Measurements from ENCODE around the gene OSTN. TPM values are rescaled to one million over a fixed set of nuclear protein-coding genes. Genes with fewer than 3 reads are reported as not detected.
"Not testable (repeated sequence)": the region's sequence is repeated elsewhere in the genome, so short reads cannot be mapped to it uniquely, and the experiment has no call there.

OSTN gene
- total RNA-seq, 1 donor from 2014 or later = 3.8 TPM

- no peaks in the 10 kb centered on the region for H3K4me1 Mint-ChIP-seq (ENCODE audit: low read depth, unreplicated experiment)
- H3K36me3 Mint-ChIP-seq (ENCODE audit: unreplicated experiment) = peaks cover 4% of the 10 kb centered on the region
- no peak for TF ChIP-seq CTCF (IDR thresholded peaks at IDR 0.05; ENCODE audit: partially characterized antibody, unreplicated experiment)
- peaks cover 2% of the 10 kb centered on the region for H3K27me3 Mint-ChIP-seq (ENCODE audit: unreplicated experiment)
- no peak overlapping the region for H3K27ac Mint-ChIP-seq (ENCODE audit: unreplicated experiment)
- DNase-seq = no peak
- no peak overlapping the region for H3K4me3 Mint-ChIP-seq (ENCODE audit: unreplicated experiment)
- H3K9me3 Mint-ChIP-seq (ENCODE audit: unreplicated experiment) = no peaks in the 10 kb centered on the region
Measured at GRCh38 chr3:191176038-191176785, 22.8 kb upstream of the OSTN start.

GRCh38 chr3:191185382-191185781 is 13.7 kb upstream of the OSTN start:
- not testable (repeated sequence) for H3K36me3 Mint-ChIP-seq (ENCODE audit: unreplicated experiment); DNase-seq; H3K4me3 Mint-ChIP-seq (ENCODE audit: unreplicated experiment); H3K4me1 Mint-ChIP-seq (ENCODE audit: low read depth, unreplicated experiment); H3K27me3 Mint-ChIP-seq (ENCODE audit: unreplicated experiment); H3K9me3 Mint-ChIP-seq (ENCODE audit: unreplicated experiment); H3K27ac Mint-ChIP-seq (ENCODE audit: unreplicated experiment)

- H3K4me3 Mint-ChIP-seq (ENCODE audit: unreplicated experiment); DNase-seq; H3K27me3 Mint-ChIP-seq (ENCODE audit: unreplicated experiment); H3K36me3 Mint-ChIP-seq (ENCODE audit: unreplicated experiment); H3K27ac Mint-ChIP-seq (ENCODE audit: unreplicated experiment); H3K4me1 Mint-ChIP-seq (ENCODE audit: low read depth, unreplicated experiment); H3K9me3 Mint-ChIP-seq (ENCODE audit: unreplicated experiment): not testable (repeated sequence)
Measured at GRCh38 chr3:191188246-191188645, 10.8 kb upstream of the OSTN start.

- H3K27me3 Mint-ChIP-seq (ENCODE audit: unreplicated experiment); H3K36me3 Mint-ChIP-seq (ENCODE audit: unreplicated experiment); H3K9me3 Mint-ChIP-seq (ENCODE audit: unreplicated experiment): not testable (repeated sequence)
Measured at GRCh38 chr3:191192270-191192669, 6.8 kb upstream of the OSTN start.

GRCh38 chr3:191192941-191193340 is 6.1 kb upstream of the OSTN start:
- no peak overlapping the region for H3K27ac Mint-ChIP-seq (ENCODE audit: unreplicated experiment)
- H3K27me3 Mint-ChIP-seq (ENCODE audit: unreplicated experiment) = peaks cover 2% of the 10 kb centered on the region
- no peaks in the 10 kb centered on the region for H3K36me3 Mint-ChIP-seq (ENCODE audit: unreplicated experiment)
- no peaks in the 10 kb centered on the region for H3K9me3 Mint-ChIP-seq (ENCODE audit: unreplicated experiment)
- no peak overlapping the region for H3K4me3 Mint-ChIP-seq (ENCODE audit: unreplicated experiment)
- DNase-seq = no peak
- no peaks in the 10 kb centered on the region for H3K4me1 Mint-ChIP-seq (ENCODE audit: low read depth, unreplicated experiment)
- TF ChIP-seq CTCF (IDR thresholded peaks at IDR 0.05; ENCODE audit: partially characterized antibody, unreplicated experiment) = no peak

More at GRCh38 chr3:191192270-191192669, 6.8 kb upstream of the OSTN start:
- H3K4me3 Mint-ChIP-seq (ENCODE audit: unreplicated experiment); H3K4me1 Mint-ChIP-seq (ENCODE audit: low read depth, unreplicated experiment); DNase-seq; H3K27ac Mint-ChIP-seq (ENCODE audit: unreplicated experiment): not testable (repeated sequence)

- no peak for DNase-seq
- H3K27ac Mint-ChIP-seq (ENCODE audit: unreplicated experiment) = no peak overlapping the region
- no peaks in the 10 kb centered on the region for H3K9me3 Mint-ChIP-seq (ENCODE audit: unreplicated experiment)
- H3K4me3 Mint-ChIP-seq (ENCODE audit: unreplicated experiment) = no peak overlapping the region
- no peak for TF ChIP-seq CTCF (IDR thresholded peaks at IDR 0.05; ENCODE audit: partially characterized antibody, unreplicated experiment)
- no peaks in the 10 kb centered on the region for H3K36me3 Mint-ChIP-seq (ENCODE audit: unreplicated experiment)
- H3K27me3 Mint-ChIP-seq (ENCODE audit: unreplicated experiment) = no peaks in the 10 kb centered on the region
- H3K4me1 Mint-ChIP-seq (ENCODE audit: low read depth, unreplicated experiment) = no peaks in the 10 kb centered on the region
Measured at GRCh38 chr3:191197761-191198306, 1.2 kb upstream of the OSTN start.

Data from glutamatergic neuron (in vitro differentiated cells).